GM19372 (cell line): ENCODE data around the gene VAV3.

ENCODE experiments used
- ATAC-seq: cut with Tn5 transposase; IDR thresholded peaks from one replicate; pipeline ENCODE4 v1.9.1; 2021; ENCODE audit warnings: mild to moderate bottlenecking, low read depth, moderate library complexity; ENCODE audit not compliant: unreplicated experiment

VAV3 gene

GRCh38 chr1:107939256-107939655, 25.7 kb downstream of the VAV3 start:
- no peak for ATAC-seq

DNA sequence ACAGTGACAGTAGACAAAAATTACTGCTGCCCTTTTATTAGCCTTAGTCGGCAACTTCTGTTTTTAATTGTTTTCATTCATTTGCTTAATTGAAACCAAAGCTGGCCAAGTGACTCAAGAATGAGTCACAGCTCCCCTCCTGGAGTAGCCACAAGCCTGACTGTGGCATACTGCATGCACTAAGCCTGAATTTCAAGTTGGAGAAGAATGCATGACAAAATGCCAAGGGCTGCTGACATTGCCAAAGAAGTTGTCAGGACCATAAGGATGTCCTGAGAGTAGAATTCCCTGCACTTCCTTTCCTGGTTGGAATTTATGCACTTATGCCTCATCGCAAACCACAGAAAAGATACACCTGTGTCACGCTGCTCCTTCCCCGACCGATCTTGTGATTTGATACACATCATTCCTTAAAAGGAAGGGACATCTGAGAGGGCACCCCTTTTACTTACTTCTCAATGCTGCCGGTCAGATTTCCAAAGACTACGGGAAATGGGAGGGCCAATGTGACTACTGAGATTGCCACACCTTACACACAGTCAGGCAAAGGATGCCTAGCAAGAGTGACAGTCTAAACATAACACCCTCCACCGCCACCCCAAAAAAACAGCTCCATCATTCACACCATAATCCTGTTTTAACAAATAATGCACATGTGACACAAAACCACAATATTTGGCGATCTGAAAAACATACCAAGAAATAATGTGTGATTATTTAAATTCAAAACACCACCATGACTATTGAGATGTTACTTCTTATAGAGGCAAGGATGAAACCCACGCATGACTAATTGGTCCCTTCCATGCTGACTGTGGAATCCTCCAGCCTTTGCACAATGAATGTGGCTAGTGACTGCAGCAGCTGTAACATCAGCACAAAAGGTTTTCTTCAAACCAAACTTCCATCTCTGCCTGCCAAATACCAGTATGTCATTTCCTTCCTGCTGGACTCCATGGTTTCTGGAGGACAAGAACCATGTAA, 28.2 kb downstream of the VAV3 start:
- ATAC-seq = no peak

GRCh38 chr1:107935396-107936064, 29.4 kb downstream of the VAV3 start:
- ATAC-seq = peak; percentile 77

DNA sequence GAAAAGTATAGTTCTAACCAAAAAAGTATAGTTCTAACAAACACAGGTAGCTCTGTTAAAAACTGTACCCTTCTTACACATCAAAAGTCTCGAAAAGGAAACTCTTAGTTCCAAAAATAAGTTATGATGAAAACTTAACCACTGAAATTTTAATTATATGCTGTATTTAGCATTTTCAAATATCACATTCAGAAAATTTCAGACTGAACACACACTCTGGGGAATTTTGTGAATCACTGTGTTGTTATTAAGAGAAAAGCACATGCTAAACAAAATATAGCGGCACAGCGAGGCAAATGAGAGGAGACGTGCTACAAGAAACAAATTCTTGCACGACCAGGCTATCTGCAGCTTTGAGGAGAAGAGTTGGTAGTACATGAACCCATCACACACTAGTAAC, 30.4 kb downstream of the VAV3 start:
- ATAC-seq = no peak

DNA sequence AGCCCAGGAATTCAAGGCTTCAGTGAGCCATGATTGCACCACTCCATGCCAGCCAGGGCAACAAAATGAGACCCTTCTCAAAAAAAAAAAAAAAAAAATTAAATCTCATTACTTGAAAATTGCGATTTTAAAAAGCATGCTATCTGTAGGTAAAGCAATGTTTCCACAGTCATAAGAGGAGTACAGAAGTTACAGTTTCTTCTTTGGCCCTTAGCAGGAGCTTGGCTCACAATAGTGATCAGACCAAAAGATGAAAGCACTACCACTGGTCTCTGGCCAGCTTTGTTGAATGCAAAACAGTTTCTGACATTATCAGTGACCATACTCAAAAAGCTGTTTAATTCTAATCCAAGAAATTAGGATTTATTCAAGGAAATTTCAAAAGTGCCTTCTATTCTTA, 31.2 kb downstream of the VAV3 start:
- ATAC-seq = no peak

DNA sequence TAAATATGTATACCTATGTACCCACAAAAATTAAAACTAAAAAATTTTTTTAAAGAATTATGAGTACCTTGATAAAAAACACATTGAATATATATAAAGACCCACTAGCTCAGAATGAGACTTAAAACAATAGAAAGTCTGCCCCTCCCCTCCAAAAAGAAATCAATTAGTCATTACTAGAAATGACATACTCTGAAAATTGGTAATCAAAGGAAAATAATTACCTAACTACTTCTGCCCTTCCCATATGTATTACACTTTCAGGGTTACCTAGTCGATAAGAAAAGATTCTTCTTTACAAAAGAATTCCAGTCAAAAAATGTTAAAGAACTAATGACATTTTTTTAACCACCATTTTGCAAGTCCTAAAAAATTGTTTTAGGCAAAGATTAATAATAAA, 34.7 kb downstream of the VAV3 start:
- ATAC-seq = no peak

- ATAC-seq = no peak
Observed at GRCh38 chr1:107927820-107928219, 37.2 kb downstream of the VAV3 start.

- no peak for ATAC-seq
Observed at GRCh38 chr1:107926436-107927080, 38.4 kb downstream of the VAV3 start.

GRCh38 chr1:107925565-107925964, 39.4 kb downstream of the VAV3 start:
- no peak for ATAC-seq

GRCh38 chr1:107920999-107921398, 44.0 kb downstream of the VAV3 start:
- no peak for ATAC-seq

DNA sequence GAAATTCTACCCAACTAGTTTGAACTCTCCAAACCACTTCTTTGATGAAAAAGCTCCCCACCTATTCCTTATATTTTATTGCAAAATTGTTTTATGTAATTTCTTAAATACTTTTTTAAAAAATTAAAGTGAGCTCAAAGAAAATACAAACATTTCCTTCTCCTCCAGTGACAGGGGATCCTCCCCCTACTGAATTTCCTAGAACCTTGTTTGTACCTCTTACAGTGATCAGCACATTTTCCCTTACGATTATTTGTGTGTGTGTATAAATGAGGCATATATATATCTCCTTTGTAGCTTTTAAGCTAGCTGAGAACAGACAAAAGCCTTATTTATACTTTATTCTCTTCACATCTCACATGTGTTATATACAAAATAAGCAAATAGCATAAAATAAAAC, 44.4 kb downstream of the VAV3 start:
- ATAC-seq = no peak

DNA sequence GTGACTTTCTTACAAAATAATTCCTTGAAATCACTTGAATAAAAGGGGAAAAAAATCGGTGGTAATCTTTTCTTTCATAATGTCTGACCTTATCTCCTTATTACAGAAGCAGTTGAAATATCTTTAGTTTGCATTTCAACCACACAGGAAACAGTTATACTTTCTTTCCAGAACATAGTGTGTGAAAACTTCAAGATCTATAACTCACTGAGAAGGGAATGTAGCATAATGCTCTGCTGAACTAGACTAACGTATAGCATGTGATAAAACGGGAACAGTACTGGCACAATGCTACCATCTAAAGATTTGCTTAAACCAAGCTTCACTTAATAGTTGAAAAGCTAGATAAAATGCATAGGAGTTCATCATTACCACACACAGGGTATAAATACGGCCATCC, 45.0 kb downstream of the VAV3 start:
- ATAC-seq = no peak

GRCh38 chr1:107914119-107914765, 50.7 kb downstream of the VAV3 start:
- no peak for ATAC-seq

DNA sequence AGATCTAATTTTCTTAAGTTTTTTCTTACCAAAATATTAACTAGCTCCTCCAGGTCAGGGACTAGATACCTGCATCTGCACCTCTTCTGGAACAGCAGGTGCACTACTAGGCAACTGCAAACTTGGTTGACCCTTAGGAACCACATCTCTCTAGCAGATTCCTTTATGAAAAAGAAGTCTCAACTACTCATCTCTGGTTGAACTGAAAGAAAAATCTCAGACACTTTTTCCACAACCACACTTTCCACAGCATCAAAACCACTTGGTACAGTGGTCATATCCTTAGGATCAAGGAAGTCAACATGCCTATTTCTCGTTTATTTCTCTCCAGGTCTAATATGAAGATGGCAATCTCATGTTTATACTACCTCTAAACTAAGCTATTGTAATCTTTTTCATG, 52.3 kb downstream of the VAV3 start:
- ATAC-seq = no peak

GRCh38 chr1:107900090-107900945, 64.7 kb downstream of the VAV3 start:
- no peak for ATAC-seq

GRCh38 chr1:107899655-107900054, 65.3 kb downstream of the VAV3 start:
- no peak for ATAC-seq

- no peak for ATAC-seq
Observed at GRCh38 chr1:107897438-107898345, 67.3 kb downstream of the VAV3 start.

GRCh38 chr1:107896936-107897335, 68.0 kb downstream of the VAV3 start:
- ATAC-seq = no peak

- no peak for ATAC-seq
Observed at GRCh38 chr1:107896401-107896800, 68.6 kb downstream of the VAV3 start.
